A172 (cell line): ENCODE data around the gene MEGF6. TPM values are rescaled to one million over a fixed set of nuclear protein-coding genes. Genes with fewer than 3 reads are reported as not detected.
"Not testable (repeated sequence)": the region's sequence is repeated elsewhere in the genome, so short reads cannot be mapped to it uniquely, and the experiment has no call there.

Experiments used
- DNase-seq: peaks from one replicate; pipeline ENCODE4 v3.0.0-alpha.2; 2015; ENCODE audit warnings: low spot score
- total RNA-seq: library from RNA; depleted of rRNA; stranded (reverse); fragments of >200 nt; shearing (Covaris generic); gene quantifications from 2 replicates; pipeline ENCODE4 v1.2.3, GENCODE V29; 2014

Gene MEGF6
- total RNA-seq, 1 experiment from 2014 or later, result 21.7 TPM

GRCh38 chr1:3627515-3628253 lies 16.4 kb upstream of the MEGF6 start:
- DNase-seq, result no peak

DNA sequence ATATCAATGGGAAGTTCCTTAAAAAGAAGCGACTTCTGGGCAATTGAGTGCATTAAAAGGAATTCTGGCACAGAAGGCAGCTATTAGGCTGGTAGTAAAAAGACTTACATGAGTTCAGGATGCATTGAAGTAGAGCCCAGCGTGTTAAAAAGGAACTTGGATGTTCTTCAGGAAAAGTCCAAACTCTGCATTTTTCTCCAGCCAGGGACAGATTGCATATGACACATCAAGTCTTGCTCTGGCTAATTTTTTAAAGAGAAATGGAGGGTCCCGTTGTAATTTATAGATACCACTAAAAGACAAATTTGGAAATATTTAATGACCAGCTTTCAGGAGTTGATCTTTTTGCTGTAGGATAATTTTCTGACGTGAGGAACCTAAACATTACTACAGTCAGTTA lies 14.7 kb upstream of the MEGF6 start:
- DNase-seq, result no peak

DNA sequence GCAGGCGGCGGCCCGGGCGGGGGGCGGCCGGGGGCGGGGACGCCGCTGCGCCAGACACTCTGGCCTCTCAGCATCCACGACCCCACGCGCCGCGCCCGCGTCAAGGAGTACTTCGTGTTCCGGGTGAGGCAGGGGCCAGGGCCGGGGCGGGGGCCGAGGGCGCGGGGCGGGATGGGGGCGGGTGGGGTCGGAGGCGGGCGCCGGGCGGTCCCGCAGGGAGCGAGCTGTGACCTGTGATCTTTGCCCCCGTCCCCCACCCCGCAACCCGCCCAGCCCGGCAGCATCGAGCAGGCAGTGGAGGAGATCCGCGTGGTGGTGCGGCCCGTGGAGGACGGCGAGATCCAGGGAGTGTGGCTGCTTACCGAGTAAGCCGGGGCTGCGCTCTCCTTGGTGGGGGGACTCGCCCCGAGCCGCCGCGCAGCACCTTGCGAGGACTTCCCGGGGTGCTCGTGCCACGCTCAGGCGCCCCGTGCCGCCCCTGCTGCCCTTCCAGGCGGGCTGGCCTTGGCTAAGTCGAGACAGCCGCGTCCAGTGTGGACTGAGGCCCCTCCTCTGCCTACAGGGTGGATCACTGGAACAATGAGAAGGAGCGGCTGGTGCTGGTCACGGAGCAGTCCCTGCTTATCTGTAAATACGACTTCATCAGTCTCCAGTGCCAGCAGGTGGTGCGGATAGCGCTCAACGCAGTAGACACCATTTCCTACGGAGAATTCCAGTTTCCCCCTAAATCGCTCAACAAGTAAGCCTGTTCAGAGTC lies 14.0 kb upstream of the MEGF6 start:
- DNase-seq, result peak; percentile 44

DNA sequence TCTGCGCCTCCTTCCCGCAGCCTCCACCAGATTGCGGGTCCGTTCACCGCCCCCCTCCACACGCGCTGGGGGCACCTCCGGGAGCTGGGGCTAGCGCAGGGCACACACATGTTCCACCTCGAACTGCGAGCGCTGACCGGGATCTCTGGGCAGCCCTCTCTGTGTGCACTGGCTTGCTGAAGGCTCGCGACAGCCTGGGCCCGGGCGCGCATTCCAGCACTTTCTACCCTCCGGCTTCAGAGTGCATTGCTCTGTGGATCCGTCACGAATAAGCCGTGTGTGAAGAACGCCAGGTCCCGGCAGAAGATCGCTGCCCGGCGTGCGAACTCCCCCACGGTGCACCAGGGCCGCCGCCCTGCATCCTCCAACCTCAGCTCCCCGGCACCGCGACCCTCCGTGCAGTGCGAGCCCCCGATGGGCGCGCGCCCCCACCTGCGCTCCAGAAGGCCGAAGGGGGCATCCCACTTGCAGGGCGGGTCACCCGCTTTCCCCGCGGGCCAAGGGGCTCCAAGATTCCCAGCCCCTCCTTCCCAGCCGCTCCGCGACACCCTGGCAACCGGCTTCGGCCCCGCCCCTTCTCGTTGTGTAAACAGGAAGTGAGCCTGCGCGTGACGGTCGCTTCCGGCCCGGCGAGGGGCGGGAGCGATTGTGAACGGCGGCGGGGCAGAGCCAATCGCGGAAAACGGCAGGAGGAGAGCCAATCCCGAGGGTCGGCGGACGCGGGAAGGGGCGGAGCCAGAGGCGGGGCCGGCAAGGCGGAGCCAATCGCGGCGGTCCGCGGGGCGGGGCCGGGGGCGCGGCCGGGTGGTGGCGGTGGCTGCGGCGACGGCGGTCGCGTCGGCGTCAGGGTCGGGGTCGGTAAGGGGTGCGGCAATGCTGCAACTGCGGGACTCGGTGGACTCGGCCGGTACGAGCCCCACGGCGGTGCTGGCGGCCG lies 13.2 kb upstream of the MEGF6 start, which contains the start of gene TPRG1L:
Gene TPRG1L (plus strand): TSS at position 816 of the 937 bp plus-strand sequence. CDS start 58 bp downstream, at position 874.
- DNase-seq, result peak; percentile 80

DNA sequence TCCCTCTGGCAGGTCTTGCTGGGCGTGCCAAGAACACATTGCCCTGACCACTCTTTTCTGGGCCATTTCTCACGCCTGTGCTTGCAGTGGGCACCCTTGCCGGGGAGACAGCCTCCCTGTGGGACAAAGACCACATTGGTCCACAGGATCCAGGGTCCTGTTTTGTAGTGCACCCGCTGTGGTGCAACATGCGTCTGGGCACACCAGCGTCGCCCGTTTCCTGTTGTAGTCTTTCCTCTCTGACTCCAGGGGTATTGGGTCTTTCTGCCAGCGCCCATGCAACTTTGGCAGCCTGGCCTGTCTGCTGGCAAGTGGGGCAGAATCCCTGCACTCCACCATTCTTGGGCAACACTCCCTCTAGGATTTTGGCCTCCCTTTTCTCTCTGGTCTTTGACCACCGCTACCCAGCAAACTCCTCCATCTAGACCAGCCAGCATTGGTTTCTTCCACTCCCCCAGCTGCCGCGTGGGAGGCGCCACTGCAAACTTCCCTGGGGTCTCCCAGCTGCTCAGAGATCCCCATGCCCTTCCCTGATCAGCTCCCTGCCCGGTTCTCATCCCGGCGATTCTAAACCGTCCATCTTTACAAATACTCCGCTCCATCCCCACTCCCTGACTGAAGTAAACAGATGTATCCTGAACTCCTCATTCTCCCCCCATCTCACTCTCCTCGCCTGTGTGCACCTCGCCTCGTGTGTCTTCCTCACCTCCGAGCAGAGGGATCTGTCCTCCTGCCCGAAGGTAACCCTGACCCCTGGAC lies 12.3 kb upstream of the MEGF6 start:
- DNase-seq, result no peak

GRCh38 chr1:3622102-3622501 lies 10.8 kb upstream of the MEGF6 start:
- DNase-seq, result not testable (repeated sequence)

DNA sequence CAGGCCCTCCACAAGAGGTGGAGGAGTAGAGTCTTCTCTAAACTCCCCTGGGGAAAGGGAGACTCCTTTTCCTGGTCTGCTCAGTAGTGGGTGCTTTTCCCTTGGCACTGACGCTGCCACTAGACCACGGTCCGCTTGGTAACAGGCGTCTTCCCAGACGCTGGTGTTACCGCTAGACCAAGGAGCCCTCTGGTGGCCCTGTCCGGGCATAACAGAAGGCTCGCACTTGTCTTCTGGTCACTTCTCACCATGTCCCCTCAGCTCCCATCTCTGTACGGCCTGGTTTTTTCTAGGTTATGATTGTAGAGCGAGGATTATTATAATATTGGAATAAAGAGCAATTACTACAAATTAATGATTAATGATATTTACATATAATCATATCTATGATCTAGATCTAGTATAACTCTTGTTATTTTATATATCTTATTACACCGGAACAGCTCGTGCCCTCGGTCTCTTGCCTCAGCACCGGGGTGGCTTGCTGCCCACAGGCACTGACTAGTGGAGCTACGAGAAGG lies 9.9 kb upstream of the MEGF6 start:
- peak; percentile 39 for DNase-seq

GRCh38 chr1:3620708-3621107 lies 9.4 kb upstream of the MEGF6 start:
- no peak for DNase-seq

DNA sequence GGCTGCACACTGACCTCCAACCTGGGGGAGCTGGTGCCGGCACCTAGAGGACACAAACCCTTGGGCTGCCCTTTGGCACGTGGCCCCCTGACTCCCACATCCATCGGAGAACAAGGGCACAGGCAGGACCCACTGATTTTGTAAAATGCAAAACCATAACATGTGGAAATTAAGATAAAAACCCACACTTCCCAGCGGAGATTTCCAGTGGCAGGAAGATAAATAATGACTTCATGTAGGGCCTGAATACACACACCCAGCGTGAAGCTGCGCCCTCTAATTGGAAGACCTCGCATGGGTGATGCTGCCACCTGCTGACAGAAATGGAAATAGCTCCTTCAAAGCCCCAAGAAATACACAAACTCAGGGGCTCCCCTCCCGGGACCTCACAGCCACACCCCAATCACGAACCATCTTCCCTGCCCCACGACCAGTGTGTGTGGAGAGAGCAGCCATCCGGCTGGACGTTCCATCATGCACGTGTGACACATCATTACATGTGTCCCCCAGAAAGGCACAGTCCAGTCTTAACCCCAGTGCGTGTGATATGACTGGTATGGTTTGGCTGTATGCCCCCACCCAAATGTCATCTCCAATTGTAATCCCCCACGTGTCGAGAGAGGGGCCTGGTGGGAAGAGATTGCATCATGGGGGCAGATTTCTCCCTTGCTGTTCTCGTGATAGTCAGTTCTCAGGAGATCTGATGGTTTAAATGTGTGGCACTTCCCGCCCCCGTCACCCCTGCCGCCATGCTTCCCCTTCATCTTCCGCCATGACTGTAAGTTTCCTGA lies 7.8 kb upstream of the MEGF6 start:
- DNase-seq, result peak; percentile 38

DNA sequence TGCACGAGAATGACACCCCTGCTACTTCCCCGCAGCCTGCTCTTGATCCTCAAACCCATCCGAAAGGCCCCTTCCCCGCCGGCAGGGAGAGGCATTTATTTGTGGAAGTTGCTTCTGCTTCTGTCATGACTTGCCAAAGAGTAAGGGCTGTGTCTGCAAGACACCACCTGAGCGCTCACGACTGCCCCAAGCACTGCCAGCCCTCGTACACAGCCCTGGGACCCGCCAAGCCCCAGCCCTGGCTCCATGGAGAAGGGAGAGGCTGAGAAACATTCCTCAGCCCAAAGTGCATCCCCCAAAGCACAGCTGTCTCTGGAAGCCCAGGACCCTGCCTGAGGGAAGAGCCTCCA lies 7.2 kb upstream of the MEGF6 start:
- DNase-seq, result no peak

GRCh38 chr1:3617806-3618345 lies 6.6 kb upstream of the MEGF6 start:
- DNase-seq, result no peak

GRCh38 chr1:3616861-3617260 lies 5.6 kb upstream of the MEGF6 start:
- no peak for DNase-seq

- DNase-seq, result no peak
These were observed 3.7 kb upstream of the MEGF6 start for GRCh38 chr1:3614755-3615742.

GRCh38 chr1:3612123-3612522 lies 815 bp upstream of the MEGF6 start:
- no peak for DNase-seq

DNA sequence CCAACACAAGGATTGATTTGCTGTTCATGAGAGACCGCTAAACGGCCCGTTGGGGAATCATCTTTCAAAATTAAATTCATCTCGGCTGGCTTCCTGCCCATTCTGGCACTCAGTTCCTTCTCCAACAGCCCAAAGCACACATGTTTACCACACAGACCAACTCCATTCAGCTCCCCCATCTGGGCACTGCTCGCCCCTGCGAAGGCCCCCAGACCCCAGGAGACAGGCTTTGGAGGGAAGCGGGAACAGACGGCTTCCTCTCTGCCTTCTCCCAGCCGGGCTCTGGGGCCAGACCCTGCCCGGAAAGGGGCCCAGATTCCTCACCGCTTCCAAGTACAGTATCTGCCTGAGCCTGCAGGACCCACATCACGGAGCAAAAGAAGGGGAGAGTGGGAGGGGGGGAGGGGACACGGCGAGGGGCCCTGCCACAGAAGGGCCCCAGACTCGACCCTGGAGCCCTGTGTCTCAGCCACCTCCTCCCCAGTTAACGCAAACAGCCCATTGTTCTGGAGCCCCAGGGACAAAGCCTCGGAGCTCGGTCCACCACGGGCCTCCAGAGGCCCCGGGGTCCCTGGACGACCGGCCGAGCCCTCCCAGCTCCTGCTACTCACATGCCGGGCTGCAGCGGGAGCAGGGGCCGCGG lies 660 bp downstream of the MEGF6 start:
- DNase-seq, result no peak

DNA sequence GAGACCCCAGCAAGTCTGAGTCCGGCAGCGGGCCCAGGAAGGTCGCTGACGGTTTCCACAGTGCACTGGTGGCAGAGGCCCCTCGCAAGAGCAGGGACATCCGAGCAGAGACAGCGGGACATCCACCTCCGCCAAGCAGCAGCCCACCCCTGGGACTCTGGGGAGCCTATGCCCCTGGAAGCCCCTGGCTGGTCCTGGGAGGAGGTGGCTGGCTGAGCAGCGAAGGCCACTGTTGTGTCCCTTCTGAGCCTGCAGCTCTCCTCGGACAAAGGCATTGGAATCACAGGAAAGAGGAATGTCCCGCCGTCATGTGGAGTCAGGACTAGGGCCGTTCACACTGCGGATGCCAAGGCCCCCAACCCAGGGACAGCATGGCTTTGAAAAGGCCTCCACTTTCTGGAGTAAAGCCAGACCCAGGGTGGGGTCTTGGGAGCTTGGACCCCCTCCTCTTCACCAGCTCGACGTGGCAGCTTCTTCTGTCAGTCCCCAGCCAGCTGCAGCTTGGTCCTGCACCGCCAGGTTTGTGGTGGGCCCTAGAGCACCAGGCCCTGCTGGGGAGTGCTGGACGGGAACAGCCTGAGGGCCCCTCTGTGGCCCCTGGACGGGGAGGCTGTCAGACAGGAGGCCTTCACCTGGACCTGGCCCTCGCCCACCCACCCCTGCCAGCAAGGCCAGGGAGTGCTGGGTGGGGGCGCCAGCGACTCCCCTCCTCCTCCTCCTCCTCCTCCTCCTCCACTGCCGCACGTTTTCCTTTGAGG lies 1.4 kb downstream of the MEGF6 start:
- DNase-seq, result no peak

DNA sequence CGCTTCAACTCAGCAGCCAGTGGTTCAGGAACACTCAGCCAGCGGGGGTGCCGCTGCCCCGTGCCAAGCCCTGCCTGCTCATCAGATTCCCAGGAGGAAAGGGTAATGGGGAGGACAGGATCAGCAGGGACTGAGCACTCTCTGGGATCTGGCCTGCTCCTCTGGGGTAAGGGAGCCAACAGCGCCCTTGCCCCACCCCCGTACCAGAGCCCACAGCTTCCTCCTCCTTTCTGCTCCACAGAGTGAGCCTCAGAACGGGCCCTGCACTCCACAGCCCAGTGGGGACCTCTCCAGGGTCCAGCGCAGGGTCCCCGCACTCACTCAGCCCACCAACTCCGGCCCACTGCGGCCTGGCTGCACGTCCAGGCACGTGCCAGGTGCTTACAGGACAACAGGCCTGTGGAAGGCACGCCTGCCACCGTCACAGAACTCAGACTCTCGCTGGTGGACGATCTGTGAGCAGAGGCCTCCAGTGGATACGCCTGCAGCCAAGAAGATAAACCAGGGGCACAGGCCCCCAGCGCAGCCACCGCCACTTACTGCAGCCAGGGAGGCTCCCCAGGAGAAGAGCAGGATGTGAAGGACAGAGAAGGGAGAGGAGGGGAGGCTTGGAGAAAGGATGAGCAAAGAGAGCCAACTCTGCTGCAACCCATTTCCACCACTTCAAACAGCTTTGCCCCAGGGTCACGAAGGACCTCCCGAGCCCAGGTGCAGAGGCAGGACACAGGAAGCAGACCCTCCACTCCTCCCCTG lies 2.1 kb downstream of the MEGF6 start:
- no peak for DNase-seq
